GM13977 (cell line): Measurements from ENCODE around the gene ZNF48.

ENCODE experiments used
- DNase-seq: peaks from one replicate; pipeline ENCODE4 v3.0.0; 2012; ENCODE audit warnings: low spot score
- in situ Hi-C: fragments of 300-500 bp; cut with MboI; formaldehyde crosslinking; loops from one replicate; pipeline ENCODE4 v1.12.0; 2022; ENCODE audit warnings: low sequenced_read_pairs, low pct_unique_long_range_greater_than_20kb, mixed read lengths, inconsistent platforms; ENCODE audit not compliant: unreplicated experiment
- TF ChIP-seq, protein P1 (sequence below): IDR thresholded peaks from 2 replicates; pipeline ENCODE4 v1.5.1; 2012; ENCODE audit warnings: mild to moderate bottlenecking, control low read depth; ENCODE audit not compliant: insufficient read depth; ENCODE audit errors: extremely low read depth, missing control alignments

The ZNF48 gene

DNA sequence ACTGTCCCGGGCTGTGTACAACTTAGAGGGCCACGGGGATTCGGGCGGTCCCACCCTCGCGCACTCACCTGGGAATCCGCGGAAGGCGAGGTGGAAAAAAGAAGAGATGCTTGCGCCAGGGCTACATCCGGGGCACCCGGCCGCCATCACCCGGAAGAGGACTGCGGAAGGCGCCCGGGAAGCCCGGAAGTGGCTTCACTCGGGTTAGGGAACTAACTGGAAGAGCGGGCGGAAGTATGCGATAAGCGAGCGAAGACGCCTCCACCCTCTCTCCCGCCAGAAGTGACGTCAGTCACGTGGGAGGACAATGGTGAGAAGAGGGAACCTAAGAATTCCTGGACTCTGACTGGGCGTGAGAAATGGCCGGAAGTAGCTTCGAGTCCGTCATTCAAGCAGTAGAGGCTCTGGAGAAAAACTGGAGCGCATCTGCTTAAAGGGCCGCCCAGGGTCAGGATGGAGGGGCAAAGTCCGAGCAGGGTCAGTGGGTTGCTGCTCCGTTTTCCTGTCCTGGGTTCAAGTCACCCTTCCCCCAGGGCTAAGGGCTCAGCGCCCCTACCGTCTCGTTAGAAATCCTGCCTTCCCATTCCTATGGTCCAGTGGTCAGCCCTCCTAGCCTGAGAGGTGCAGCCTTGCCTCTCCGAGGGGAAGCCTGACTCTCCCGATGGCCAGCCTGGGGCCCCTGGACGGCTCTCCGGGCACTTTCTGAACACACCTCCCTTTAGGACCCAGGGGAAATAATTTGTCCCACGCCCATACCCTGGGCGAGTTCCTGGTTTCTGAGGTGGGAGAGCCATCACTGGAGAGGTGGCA is 39.9 kb upstream of the ZNF48 start, which contains the start of gene CD2BP2:
Gene CD2BP2 (minus strand): TSS at position 165 of the 810 bp plus-strand sequence. CDS start 627 bp downstream, outside the sequence.
- DNase-seq = peak; percentile 89
- TF ChIP-seq, protein P1, sequence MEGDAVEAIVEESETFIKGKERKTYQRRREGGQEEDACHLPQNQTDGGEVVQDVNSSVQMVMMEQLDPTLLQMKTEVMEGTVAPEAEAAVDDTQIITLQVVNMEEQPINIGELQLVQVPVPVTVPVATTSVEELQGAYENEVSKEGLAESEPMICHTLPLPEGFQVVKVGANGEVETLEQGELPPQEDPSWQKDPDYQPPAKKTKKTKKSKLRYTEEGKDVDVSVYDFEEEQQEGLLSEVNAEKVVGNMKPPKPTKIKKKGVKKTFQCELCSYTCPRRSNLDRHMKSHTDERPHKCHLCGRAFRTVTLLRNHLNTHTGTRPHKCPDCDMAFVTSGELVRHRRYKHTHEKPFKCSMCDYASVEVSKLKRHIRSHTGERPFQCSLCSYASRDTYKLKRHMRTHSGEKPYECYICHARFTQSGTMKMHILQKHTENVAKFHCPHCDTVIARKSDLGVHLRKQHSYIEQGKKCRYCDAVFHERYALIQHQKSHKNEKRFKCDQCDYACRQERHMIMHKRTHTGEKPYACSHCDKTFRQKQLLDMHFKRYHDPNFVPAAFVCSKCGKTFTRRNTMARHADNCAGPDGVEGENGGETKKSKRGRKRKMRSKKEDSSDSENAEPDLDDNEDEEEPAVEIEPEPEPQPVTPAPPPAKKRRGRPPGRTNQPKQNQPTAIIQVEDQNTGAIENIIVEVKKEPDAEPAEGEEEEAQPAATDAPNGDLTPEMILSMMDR = no peak
- in situ Hi-C loops = no loop called here

DNA sequence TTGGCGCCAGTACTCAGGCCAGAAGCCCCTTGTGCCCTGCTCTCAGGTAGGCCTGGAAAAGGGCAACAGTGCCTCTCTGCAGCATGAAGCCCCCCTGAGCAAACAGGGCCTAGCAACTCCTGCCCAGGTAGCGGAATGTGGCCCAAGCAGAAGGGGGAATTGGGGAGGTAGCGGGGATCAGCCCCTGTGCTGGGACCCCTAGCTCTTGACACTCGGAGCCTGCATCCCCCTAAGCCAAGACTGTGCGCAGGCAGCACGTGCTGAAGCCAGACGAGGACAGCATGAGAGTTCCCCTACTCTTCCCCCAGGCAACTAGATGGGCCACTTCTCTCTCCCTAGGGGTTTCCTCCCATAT is 39.3 kb upstream of the ZNF48 start:
- DNase-seq = no peak
- TF ChIP-seq, protein P1 = no peak
- in situ Hi-C loops = no loop called here

DNA sequence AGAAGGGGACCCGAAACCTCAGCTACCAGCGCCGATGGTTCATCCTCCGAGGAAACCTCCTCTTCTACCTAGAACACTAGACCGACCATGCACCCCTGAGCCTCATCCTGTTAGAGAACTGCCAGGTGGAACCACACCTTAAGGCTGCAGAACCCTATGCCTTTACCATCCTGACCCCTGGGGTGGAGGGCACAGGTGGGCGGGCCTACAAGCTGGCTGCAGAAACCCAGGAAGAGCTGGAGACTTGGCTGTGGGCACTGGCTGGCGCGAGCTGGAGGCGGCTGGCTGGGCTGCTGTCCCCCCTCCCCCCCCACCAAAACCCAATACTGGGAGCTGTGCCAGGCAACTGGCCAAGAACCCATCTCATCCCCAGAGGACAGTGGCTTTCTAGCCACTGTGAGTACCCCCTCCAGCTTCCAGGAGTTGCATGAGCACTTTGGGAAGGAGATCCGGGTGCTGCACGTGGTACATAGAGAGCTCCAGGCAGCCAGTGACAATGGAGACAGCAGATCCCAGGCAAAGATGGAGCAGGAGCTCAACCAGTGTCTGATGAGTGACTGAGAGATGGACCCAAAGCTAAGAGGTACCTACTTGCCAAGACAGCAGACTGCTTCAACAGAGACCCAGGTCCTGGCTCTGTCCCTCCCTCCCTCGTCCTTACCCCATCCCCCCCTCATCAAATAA is 38.7 kb upstream of the ZNF48 start:
- no peak for DNase-seq
- TF ChIP-seq, protein P1 = no peak
- in situ Hi-C loops = no loop called here

DNA sequence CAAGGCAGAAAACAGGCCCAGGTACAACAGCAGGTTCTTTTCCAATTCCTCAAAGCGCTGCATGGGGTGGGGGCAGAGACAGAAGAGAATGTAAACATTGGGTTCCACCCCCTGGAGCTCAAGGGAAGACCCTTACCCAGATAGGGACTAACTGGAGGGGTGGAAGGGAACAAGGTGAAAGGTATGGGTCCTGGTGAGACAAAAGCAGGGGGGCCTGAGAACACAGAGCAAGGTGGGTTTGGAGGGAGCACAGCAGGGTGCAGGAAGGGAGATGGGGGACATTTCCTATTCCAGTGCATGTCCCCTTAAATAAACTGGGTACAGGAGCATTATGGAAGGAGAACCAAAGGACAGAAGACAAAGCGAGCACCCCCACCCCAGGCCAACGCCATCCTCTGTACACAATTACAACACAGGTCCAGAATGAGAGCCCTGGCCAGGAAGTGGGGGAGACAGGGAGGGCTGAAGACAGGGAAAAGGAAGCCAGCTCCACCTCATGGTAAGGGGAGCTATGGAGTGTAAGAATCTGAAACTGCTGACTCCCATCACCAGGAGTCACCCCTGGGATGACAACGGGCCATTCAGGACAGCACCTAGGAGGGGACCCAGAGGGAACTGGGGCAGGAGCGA is 38.0 kb upstream of the ZNF48 start:
- in situ Hi-C loops = no loop called here
- TF ChIP-seq, protein P1 = no peak
- no peak for DNase-seq

DNA sequence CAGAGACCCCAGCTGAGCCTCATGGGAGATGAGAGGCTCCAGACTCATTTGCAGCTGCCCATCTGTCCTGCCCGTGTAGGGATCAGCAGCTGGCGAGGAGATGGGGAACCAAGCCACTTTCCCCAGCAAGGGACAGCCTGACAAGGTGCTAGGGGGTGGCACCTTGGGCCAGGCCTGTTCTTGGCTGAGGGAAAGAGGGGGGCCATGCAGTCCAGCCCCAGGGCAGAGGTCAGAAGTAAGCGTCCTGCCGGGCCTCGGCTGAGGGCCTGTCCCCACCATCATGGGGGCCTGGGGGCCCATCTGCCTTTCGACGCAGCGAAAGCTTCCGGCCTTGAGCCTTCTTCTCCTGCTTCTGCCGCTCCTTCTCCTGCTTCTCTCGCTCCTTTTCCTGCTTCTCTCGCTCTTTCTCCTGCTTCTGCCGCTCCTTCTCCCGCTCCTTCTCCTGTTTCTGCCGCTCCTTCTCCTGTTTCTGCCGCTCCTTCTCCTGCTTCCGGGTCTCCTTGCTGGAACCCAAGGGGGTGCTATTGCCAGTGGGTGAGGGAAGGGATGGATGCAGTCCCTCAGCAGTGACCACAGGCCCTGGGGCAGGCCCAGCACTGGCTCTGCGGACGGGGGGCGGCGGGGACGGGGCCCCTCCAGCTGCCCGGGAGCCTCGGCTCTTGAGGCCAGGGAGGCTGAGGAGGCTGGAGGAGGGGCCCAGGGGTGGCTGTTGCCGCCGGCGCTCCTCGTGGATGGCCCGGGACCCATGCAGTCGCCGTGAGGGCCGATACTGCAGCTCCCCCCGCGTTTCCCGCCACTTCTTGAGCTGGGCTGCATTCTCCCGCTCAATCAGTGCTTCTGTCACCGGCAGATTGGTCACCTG is 37.3 kb upstream of the ZNF48 start:
- no peak for DNase-seq
- TF ChIP-seq, protein P1 = no peak
- in situ Hi-C loops = no loop called here

DNA sequence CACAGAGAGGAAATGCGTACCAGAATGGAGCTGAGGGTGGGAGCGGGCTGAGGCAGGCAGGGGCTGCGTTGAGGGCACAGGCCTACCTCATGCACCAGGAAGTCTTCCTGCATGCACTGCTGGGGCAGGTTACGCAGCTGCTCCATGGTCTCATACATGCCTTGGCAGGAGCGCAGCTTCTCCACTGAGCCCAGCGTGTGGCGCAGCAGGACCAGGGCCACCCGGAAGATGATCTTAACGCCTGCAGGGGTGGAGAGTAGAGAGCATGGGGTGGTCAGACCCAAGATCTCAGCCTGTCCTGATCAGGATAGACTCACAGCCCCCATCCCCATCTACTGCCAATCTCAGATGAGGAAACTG is 36.7 kb upstream of the ZNF48 start:
- in situ Hi-C loops = no loop called here
- no peak for DNase-seq
- TF ChIP-seq, protein P1 = no peak
